GM21515 (cell line): ENCODE results near the gene NOC2L.

Experiments
- ATAC-seq: cut with Tn5 transposase; IDR thresholded peaks from one replicate; pipeline ENCODE4 v1.9.1; 2021; ENCODE audit not compliant: unreplicated experiment

Gene NOC2L

DNA sequence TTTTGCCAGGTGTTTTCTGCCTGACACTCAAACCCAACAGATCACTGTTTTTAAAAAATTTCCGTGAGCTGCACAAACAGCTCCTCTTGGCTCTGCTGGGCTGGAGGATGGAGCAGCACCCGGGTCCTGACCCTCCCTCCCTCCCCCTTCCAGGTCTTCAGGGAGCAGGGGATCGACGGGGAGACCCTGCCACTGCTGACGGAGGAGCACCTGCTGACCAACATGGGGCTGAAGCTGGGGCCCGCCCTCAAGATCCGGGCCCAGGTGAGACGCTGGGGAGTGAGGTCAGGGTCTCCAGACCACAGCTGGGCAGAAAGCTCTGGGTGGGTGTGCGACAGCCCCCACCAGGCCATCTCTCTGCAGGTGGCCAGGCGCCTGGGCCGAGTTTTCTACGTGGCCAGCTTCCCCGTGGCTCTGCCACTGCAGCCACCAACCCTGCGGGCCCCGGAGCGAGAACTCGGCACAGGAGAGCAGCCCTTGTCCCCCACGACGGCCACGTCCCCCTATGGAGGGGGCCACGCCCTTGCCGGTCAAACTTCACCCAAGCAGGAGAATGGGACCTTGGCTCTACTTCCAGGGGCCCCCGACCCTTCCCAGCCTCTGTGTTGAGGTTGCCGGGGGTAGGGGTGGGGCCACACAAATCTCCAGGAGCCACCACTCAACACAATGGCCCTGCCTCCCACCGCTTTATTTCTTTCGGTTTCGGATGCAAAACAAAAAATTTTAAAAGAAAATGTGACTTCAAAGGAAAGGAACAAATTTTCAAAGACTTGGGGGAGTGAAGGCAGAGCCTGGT lies 15.3 kb downstream of the NOC2L start:
- ATAC-seq, result no peak

DNA sequence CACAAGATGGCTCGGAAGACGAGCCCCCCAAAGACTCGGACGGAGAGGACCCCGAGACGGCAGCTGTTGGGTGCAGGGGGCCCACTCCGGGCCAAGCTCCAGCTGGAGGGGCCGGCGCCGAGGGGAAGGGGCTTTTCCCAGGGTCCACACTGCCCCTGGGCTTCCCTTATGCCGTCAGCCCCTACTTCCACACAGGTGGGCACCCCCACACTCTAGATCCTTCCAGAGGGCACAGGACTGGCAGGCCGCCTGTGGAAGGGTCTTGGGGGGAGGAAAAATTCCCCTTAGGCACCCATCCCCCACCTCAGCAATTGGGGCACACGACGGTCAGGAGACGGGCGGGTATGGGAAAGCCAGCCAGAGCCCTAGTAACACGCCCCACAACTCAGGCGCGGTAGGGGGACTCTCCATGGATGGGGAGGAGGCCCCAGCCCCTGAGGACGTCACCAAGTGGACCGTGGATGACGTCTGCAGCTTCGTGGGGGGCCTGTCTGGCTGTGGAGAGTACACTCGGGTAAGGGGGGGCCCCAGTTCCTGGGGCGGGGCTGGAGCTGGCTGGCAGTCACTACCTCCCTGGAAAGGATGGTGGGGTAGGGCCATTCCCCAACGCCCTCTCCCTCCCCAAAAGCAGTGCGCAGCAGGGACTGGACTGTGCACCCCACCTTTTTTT lies 16.1 kb downstream of the NOC2L start:
- no peak for ATAC-seq

DNA sequence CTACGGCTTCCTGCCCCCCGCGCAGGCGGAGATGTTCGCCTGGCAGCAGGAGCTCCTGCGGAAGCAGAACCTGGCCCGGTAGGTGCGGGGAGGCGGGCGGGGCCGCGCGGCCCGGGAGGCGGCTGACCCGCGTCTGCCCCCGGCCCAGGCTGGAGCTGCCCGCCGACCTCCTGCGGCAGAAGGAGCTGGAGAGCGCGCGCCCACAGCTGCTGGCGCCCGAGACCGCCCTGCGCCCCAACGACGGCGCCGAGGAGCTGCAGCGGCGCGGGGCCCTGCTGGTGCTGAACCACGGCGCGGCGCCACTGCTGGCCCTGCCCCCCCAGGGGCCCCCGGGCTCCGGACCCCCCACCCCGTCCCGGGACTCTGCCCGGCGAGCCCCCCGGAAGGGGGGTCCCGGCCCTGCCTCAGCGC lies 16.6 kb downstream of the NOC2L start:
- no peak for ATAC-seq

DNA sequence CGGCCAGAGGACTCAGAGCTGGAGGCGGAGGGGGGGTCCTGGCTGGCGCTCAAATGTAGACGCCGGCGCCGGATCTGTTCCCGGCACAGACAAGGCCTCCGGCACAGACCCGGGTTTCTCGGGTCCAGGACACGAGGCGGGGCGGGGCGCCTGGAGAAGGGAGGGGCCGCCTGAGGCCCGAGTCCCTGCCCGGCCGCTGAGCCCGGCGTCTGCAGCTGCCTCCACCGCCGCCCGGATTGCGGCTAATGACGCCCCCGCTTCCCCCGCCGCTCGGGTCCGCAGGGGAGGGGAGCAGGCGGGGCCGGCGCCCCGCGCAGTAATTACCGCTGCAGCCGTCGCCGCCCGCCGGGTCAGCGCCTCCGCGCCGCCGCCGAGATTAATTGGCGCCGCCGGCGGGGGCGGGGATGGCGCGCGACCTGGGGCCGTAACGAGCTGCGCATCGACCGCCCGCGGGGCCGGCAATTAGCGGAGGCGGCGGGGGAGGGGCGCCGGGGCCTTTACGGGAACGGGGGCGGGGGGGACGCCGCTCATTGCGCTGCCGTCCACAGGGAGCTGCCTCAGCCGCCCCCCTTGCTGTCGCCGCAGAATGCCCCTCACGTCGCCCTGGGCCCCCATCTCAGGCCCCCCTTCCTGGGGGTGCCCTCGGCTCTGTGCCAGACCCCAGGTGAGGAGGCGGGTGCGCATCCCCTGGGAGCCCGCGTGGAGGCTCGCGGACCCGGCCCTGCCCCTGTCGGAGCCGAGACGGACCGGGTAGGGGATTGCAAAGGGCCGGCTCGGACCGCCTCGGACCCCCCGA lies 17.3 kb downstream of the NOC2L start:
- no peak for ATAC-seq

DNA sequence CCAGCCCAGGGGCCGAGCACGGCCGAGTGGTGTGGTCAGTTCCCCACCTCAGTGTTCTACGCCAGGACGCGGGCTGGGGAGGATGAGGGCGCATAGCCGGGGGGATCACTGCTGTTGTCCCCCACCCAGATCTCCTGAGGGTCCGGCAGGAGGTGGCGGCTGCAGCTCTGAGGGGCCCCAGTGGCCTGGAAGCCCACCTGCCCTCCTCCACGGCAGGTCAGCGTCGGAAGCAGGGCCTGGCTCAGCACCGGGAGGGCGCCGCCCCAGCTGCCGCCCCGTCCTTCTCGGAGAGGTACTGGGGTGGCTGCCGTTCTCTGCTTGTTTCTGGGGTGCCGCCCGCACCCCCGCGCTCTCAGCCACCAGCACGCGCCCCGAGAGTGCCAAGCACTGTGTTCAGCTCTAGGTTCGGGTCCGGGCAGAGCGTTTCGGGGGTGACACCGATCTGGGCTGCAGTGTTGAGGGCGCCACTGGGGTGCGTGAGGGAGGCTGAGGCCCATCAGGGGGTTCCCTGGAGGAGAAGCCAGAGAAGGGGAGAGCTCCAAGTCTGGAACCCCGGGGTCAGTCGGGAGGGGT lies 18.0 kb downstream of the NOC2L start:
- no peak for ATAC-seq

DNA sequence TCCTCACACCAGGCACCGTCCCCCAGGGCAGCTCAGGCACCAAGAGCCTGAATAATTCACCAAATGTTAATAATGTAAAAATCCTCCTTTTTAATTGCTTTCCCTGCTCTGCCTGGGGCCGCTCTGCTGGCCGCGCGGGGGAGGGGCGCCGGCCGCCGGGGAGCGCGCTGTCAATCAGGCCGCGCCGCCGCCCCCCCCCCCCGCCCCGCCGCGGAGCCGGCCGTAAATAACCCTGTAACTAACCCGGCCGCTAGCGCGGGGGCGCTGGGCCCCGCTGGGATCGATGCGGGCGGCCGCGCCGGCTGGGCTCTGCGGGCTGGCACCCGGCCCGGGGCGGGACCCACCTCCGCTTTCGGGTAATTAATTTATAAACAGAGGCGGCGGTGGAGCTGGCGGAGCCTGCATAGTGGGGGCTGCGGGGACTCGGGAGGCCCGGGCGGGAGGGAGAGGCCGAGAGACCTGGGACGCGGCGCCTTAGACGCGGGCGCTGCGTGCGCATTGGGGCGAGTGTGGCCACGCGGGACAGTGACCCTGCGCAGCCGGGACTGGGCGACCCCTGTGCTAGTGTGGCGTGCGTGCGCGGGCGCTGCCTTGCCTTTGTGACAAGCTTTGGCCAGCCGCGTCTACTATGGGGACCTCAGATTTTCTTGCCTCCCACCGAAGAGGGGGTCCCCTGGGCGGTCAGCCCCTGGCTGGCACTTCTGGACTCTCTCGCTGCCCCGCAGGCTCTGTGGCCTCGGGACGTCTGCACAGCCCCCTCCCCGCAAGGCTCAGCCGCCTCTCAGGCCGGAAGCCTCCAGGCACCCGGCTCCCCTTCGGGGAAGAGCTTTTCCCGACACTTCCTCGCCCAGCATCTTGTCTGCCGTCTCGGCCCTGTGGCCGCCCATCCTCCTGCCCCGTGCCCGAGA lies 18.7 kb downstream of the NOC2L start:
- no peak for ATAC-seq

DNA sequence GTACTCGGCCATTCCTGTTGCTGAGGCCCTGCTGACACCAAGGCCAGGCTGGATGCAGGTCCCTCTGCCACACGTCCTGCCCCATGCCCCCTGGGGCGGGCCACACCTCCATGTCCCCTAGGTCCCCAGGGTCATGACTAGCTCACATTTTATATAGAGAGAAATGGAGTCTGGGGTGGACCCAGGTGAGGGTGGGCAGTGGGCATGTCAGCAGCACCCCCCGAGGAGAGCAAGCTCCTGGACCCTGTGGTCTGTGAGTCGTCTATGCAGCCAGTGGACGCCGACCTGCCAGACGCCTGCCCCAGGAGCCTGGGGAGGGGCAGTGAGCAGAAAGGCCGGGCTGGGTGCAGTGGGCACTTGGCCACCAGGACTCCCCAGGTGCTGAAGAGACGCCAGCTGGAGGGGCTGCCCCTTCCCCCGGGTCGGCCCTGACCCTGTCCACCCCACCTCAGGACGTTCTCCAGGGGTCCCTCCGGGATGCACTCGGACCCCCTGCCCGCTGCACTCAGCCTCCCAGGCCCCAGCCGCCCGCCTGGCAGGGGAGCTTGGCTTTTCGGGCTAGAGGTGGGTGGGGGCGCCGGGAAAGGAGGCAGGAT lies 19.4 kb downstream of the NOC2L start:
- no peak for ATAC-seq

DNA sequence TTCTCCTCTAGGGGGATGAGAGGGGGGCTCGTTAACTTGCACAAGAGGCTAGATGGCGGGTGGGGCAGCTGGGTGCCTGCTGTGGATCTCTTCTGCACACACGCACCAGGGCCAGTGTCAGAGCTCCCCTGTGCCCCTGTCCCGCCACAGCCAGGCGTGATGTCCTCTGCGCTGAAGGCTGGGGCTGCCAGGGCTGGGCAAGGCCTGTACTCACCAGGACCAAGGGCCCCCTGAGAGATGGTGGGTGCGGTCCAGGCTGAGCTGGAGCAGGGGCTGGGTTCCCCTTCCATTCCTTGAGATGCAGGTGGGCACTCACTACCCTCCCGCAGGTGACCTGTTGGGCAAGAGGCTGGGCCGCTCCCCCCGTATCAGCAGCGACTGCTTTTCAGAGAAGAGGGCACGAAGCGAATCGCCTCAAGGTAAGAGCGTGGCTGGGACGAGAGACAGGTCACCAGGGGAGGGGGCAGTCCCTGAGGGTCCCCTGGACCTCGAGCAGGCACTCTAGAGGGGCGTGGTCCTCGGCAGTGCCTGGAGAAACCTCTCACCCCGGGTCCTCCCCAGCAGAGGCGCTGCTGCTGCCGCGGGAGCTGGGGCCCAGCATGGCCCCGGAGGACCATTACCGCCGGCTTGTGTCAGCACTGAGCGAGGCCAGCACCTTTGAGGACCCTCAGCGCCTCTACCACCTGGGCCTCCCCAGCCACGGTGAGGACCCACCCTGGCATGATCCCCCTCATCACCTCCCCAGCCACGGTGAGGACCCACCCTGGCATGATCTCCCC lies 20.2 kb downstream of the NOC2L start:
- ATAC-seq, result no peak

DNA sequence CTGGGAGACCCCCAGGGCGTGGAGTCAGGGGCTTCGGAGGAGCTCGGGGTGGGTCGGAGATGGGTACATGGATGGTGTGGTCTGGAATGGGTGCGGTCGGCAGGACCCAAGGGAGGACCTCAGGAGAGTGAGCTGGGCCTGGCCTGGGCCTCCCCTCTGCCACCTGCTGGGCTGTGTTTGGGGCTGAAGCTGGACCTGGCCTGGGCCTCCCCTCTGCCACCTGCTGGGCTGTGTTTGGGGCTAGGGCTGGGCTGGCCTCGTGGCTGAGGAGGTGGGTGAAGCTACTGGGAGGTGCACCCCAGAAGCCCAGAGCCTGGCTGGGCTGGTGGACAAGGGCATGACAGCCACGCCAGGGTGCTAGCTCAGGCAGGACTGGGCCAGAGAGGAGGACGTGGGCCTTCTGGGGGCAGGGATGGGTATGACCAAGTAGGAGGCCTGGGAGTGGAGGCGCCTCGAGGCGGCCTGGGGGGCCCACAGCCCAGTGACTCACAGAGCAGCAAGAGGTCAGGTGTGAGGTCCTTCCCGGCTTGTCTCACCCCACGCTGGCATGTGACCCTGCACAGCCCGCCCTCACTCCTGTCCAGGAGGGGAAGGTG lies 20.9 kb downstream of the NOC2L start:
- ATAC-seq, result no peak

DNA sequence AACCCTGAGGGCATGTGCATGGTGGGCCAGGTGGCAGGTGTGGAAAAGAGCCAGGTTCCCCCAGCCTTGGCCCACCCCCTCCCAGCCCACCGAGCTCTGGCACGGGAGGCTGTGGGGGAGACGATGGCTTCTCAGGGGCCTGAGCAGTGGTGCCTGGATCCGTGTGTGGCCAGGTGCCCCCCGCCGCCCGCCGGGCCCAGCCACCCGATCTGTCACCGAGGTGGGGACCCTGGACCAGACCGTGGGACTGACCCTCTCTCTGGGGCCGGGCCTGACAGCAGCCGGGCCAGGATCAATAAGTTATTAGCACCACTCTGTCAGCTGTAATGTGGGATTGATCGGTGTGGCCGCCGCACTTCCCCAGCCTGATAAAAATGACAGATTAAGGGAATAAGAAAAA lies 21.5 kb downstream of the NOC2L start:
- ATAC-seq, result no peak

DNA sequence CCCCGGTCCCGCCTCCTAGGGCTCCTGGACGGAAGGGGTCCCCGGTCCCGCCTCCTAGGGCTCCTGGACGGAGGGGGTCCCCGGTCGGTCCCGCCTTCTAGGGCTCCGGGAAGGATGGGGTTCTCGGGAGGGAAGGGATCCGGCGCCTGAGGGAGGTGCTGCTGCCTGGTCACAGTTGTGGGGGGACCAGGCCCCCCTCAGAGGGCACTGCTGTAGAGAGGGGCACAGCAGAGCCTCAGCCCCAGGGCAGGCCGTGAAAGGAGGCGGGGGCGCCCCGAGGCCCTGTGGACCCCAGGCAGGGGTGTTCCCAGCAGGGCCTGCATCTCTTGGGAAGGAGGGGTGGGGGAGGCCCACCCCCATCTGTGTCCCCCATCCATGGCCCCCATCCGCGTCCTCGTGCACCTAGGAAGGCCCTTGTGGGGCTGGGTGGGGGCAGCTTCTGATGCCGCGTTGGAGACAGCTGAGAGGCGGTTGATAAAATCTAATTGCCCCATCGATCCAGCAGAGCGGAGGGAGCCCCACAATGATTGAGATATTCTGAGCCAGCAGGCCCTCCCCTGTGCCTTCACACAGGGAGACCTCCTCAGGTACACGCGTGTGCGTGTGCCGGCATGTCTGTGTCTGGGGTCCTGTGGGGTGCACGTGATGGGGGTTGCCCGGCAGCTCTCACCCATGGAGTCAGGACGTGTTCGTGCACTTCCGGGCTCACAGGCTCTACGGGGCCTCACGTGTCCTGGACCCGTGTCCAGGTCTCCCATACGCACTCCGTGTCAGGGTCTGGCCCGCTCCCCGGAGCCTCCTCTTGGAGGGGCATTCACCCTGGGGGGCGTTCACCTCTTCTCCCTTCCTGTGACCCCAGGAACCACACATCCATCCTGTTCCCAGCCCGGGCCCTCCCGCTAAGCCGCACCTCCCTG lies 22.4 kb downstream of the NOC2L start:
- no peak for ATAC-seq

DNA sequence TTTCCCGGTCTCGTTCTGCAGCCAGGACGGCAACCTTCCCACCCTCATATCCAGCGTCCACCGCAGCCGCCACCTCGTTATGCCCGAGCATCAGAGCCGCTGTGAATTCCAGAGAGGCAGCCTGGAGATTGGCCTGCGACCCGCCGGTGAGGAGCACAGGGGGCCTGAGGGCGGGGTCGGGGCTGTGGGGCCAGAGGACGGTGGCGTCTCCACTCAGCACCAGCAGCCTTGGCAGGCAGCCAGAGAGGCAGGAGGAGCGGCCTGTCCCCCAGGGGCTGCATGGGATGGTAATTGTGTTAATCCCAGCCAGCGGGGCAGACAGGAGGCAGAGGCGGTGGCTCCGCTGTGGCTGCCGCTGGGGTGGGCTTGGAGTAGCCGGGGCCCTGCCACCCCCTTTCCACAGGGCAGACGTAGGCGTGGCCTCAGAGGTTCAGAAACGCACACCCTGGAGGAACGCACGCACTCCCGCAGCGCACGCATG lies 23.3 kb downstream of the NOC2L start:
- no peak for ATAC-seq

DNA sequence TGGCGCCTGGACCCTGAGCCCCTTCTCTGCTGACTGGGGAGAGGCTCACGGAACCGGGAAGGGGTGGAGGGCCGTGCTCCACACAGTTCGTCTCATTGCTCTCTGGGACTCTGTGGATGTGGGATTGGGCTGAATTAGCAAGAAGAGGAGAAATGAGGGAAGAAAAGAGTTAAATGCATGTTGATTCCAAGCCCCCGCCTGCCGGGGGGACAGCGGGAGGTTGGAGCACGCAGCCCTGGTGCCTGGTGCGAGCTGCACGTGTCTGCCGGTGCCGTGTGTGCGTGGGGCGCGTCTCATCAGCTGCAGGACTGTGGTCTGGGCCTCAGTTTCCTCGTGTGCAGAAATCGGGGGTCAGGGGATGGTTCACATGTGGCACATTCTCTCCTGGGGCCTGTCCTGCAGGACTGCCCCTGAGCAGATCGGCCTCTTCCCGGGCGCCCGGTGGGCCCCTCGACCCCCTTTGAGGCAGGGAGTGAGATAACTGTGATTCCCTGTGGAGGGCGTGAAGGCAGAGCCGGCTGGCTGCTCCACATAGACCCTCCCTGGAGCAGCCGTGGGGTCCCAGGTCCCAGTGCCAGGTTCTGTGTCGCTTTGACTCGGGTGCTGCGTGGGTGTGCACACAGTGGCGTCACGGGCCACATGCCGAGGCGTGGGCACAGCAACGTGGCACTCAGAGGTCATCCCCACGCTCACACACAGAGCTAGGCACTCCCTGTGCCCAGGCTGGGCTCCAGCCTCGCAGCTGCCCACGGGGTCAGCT lies 23.9 kb downstream of the NOC2L start:
- no peak for ATAC-seq

DNA sequence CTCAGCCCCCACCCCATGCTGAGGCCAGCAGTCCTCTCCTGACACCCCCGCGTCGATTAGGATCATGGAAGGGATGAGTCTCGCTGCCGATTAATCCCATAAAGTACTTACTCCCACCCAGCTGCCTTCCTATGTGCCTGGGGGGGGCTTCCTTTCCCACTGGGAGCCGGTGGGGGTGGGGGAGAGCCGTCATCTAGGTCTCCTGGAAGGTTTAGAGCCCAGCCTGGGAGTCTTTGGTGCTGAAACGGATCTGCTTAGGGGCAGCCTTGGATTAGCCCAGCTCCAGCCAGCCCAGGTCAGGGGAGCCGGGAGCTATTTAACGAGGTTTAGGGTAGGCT lies 25.5 kb downstream of the NOC2L start:
- no peak for ATAC-seq

DNA sequence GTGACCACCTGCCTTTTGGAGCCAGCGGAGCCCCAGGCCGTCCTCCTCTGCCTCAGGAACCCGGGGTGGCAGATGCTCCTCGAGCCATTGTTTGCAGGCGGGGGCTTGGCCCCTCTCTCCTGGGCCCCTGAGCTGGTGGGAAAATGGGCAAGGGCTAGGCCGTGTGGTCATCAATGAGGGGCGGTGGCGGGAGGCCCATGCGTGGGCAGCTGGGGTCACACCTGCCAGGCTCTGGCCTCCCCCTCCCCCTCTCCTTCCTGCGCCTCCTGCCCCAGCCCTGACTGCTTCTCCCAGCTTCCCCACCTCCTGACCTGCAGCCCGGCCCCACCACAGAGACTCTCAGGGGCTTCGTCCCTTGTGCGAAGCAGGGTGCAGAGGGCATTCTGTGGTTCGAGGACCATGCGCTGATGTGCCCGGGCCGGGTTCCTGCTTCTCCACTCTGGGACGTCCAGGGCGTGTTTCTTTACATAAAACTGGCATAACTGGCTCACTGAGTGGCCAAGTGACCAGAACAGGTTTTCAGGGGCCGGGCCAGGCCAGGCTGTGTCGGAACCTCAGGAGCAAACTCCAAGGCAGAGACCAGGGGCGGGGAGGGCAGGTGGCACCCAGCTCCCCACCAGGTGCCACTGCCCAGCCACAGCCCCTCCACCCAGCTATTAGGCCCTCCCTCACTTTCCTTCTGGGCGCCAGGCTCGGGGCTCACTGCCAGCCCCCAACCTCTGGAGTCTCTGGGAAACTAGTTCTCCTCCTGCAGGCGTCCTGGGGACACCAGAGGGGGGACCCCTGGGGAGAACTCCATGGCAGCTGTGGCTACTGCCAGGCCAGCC lies 26.1 kb downstream of the NOC2L start:
- ATAC-seq, result no peak

DNA sequence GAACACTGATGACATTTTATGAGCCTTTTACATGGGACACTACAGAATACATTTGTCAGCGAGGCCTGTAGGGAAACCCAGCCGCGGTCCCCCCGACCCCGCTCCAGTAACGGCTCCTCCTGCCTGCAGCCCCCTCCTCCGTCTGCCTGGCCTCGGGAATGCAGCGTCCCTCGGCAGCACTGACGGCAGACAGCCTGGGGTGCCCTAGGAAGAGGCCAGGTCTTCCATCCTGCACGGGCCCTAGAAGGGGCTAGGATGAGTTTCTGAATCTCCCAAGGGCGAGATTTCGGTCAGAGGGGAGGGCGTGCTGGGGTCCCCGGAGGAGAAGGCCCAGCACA lies 26.9 kb downstream of the NOC2L start:
- no peak for ATAC-seq
